Activated CD4-positive, alpha-beta T cell treated with anti-CD3 and anti-CD28 coated beads for 36 hours (primary cell): ENCODE measurements around the gene FAM114A2. TPM values are rescaled to one million over a fixed set of nuclear protein-coding genes. Genes with fewer than 3 reads are reported as not detected.
"Not testable (repeated sequence)": the region's sequence is repeated elsewhere in the genome, so short reads cannot be mapped to it uniquely, and the experiment has no call there.

Experiments used
- ATAC-seq: fragments of 200-7000 bp; cut with Tn5 transposase; one replicate; pipeline ENCODE4 v1.10.0; 2021; ENCODE audit warnings: mild to moderate bottlenecking, moderate library complexity
- CTCF ChIA-PET: fragments of 350-600 bp; sonication (Branson Sonifier 250); formaldehyde crosslinking; loops from one replicate; lab custom pipeline; 2021; ENCODE audit warnings: antibody characterized with exemption; lab: Charles Lee
- POLR2A ChIA-PET: fragments of 350-600 bp; sonication (Branson Sonifier 250); formaldehyde crosslinking; loops from one replicate; lab custom pipeline; 2021; ENCODE audit warnings: antibody characterized with exemption, inconsistent platforms; lab: Charles Lee
- DNase-seq: peaks from one replicate; pipeline ENCODE4 v3.0.0-alpha.2; 2020
- H3K27ac Mint-ChIP-seq: one replicate; pipeline ENCODE4 v1.8.0; 2021; ENCODE audit warnings: mixed read lengths
- H3K27me3 Mint-ChIP-seq: one replicate; pipeline ENCODE4 v1.8.0; 2021; ENCODE audit warnings: mixed read lengths
- H3K36me3 Mint-ChIP-seq: one replicate; pipeline ENCODE4 v1.8.0; 2021; ENCODE audit warnings: low read depth, mixed read lengths
- H3K4me1 Mint-ChIP-seq: one replicate; pipeline ENCODE4 v1.8.0; 2021; ENCODE audit warnings: mixed read lengths
- H3K4me3 Mint-ChIP-seq: one replicate; pipeline ENCODE4 v1.8.0; 2021; ENCODE audit warnings: mild to moderate bottlenecking, moderate library complexity, mixed read lengths
- H3K9me3 Mint-ChIP-seq: one replicate; pipeline ENCODE4 v1.8.0; 2021; ENCODE audit warnings: low read depth, mixed read lengths
- intact Hi-C, 2 experiments: fragments of 100-400 bp; cut with DNase I in 1 of 2; cut with micrococcal nuclease in 1 of 2; formaldehyde crosslinking; loops; one replicate each; pipeline versions ENCODE4 v1.14.2 to v1.15.1; 2022 to 2024; cut with DNase I, micrococcal nuclease
- total RNA-seq, 2 experiments: library from RNA; stranded (reverse); gene quantifications; one replicate each; pipeline ENCODE4 v1.2.3, GENCODE V29; 2021

Gene FAM114A2
- total RNA-seq, 2 experiments from 2014 or later, result 27.9 to 28.5 TPM

GRCh38 chr5:154071799-154072413 lies 33.2 kb upstream of the FAM114A2 start:
- intact Hi-C loops, result loop anchor here (1.0 to 10.0 kb wide), 8 partner anchors 97 to 543 kb away; partner anchors contain the start of gene SAP30L (in 1 of the 2)
- Mint-ChIP-seq H3K27ac (peak overlapping the region; percentile 26), H3K4me1 (peaks cover 21% of the 10 kb centered on the region), H3K36me3 (no peaks in the 10 kb centered on the region), H3K4me3 (no peak overlapping the region), H3K27me3 (no peaks in the 10 kb centered on the region), H3K9me3 (no peaks in the 10 kb centered on the region)
- POLR2A ChIA-PET, result interaction anchor here (0.8 kb wide), 1 partner anchor 333 kb away, joined by 4 read pairs; no protein-coding TSS in a partner anchor
- ATAC-seq (peak; percentile 3), DNase-seq (no peak)
- CTCF ChIA-PET, result interaction anchor here (0.6 to 2.7 kb wide), 45 partner anchors 8 to 1650 kb away, joined by 3 to 55 read pairs (median 5); partner anchors contain the start of genes FAM114A2, GALNT10 and MFAP3

- H3K36me3 Mint-ChIP-seq, POLR2A ChIA-PET, ATAC-seq, DNase-seq, H3K9me3 Mint-ChIP-seq, H3K27ac Mint-ChIP-seq, H3K27me3 Mint-ChIP-seq, H3K4me3 Mint-ChIP-seq: not testable (repeated sequence)
- intact Hi-C loops, result loop anchor here in 1 of 2 experiments (10.0 kb wide), 1 partner anchor 545 kb away; no protein-coding TSS in a partner anchor
- H3K4me1 Mint-ChIP-seq, result peaks cover 11% of the 10 kb centered on the region
- CTCF ChIA-PET, result interaction anchor here (0.7 to 3.9 kb wide), 4 partner anchors 95 to 335 kb away, joined by 4 to 19 read pairs (median 5); no protein-coding TSS in a partner anchor
Observed at GRCh38 chr5:154069854-154070253, 31.1 kb upstream of the FAM114A2 start.

DNA sequence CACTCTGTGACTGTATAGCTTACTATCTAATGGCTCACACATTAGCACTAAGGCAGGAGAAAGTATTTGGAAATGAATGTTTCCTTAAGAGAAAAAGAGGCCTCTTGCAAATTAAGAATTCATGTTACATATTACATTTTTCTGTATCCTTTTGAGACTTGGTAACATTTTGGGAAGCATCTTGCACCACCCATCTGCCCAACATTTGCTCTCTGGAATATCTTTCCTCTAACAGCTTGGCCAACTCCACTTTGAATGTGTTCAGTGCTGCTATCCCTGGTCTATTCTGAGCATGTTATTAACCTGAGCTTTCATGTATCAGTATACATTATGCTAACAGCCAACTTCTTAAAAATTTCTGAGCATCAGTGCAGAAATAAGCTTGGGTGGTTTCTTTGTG lies 27.3 kb upstream of the FAM114A2 start:
- Mint-ChIP-seq H3K4me3 (no peak overlapping the region), H3K4me1 (no peaks in the 10 kb centered on the region), H3K27ac (no peak overlapping the region), H3K9me3 (no peaks in the 10 kb centered on the region), H3K27me3 (no peaks in the 10 kb centered on the region), H3K36me3 (no peaks in the 10 kb centered on the region)
- intact Hi-C loops, result no loop called here
- POLR2A ChIA-PET, result interaction anchor here (0.7 kb wide), 1 partner anchor 385 kb away, joined by 3 read pairs; no protein-coding TSS in a partner anchor
- DNase-seq (no peak), ATAC-seq (no peak)
- CTCF ChIA-PET, result no interaction called here

DNA sequence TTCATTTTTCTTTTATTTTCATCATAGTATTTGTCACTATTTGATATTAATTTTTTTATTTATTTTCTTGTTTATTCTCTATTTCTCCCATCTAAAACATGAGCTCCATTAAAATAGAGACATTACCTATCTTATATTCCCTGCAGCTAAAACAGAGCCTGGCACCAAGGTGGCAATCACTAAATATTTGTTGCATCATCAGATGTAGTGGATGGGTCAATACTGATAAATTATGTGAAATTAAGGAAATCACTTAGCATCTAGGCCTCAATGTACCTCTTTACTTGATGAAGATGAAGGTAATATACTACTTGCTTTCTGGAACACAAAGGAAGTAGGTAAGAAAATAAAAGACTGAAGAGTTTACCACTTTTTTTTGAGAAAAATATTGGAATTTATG lies 24.7 kb upstream of the FAM114A2 start:
- ATAC-seq (no peak), DNase-seq (no peak)
- ChIA-PET CTCF (interaction anchor here (2.0 kb wide), 1 partner anchor 9 kb away, joined by 7 read pairs; no protein-coding TSS in a partner anchor), POLR2A (no interaction called here)
- intact Hi-C loops, result no loop called here
- Mint-ChIP-seq H3K27me3 (no peaks in the 10 kb centered on the region), H3K36me3 (peaks cover 2% of the 10 kb centered on the region), H3K4me3 (no peak overlapping the region), H3K9me3 (no peaks in the 10 kb centered on the region), H3K4me1 (no peaks in the 10 kb centered on the region), H3K27ac (no peak overlapping the region)

DNA sequence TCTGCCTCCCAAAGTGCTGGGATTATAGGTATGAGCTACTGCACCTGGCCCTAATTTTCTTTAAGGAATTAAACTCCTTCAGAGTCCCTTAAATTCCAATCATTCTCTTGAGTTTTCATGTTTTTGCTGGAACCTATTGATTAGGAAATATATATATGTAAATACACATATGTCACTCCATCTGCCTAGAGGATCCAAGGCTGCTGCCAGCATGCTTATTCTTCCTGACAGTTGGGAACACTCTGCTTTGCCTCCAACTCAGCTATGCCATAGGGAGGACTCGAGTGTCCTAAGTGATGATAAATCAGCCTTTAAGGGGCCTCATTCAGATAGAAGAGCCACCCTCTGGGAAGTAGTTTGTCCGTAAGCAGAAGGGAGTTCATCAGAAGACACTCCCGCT lies 21.9 kb upstream of the FAM114A2 start:
- H3K4me3 Mint-ChIP-seq, result no peak overlapping the region
- H3K27ac Mint-ChIP-seq, result no peak overlapping the region
- no peak for DNase-seq
- no peaks in the 10 kb centered on the region for H3K27me3 Mint-ChIP-seq
- POLR2A ChIA-PET, result no interaction called here
- CTCF ChIA-PET, result interaction anchor here (0.9 kb wide), 1 partner anchor 129 kb away, joined by 3 read pairs; no protein-coding TSS in a partner anchor
- peaks cover 5% of the 10 kb centered on the region for H3K36me3 Mint-ChIP-seq
- intact Hi-C loops, result no loop called here
- H3K4me1 Mint-ChIP-seq, result peaks cover 4% of the 10 kb centered on the region
- no peak for ATAC-seq
- no peaks in the 10 kb centered on the region for H3K9me3 Mint-ChIP-seq

DNA sequence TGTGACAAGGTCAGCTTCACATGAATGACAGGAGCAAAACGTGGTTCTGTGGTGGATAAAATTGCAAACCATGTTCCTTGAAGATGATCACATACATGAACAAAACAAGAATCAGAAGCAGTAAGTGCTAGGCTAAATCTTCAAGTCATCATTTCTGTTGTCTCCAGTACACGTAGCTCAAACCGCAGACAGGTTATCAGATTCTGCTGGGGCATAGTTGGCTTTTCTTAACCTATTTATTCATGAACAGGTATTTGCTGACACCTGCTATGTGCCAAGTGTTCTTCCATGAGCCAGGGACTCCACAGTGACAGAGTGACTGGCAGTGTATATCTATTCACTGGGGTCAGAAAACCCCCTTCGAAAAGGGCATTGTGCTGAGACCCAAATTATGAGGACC lies 20.9 kb upstream of the FAM114A2 start:
- Mint-ChIP-seq H3K4me1 (peaks cover 4% of the 10 kb centered on the region), H3K27me3 (no peaks in the 10 kb centered on the region), H3K27ac (no peak overlapping the region), H3K36me3 (peaks cover 12% of the 10 kb centered on the region), H3K4me3 (no peak overlapping the region), H3K9me3 (no peaks in the 10 kb centered on the region)
- POLR2A ChIA-PET, result no interaction called here
- intact Hi-C loops, result no loop called here
- ATAC-seq, result no peak
- CTCF ChIA-PET, result interaction anchor here (1.8 to 2.0 kb wide), 2 partner anchors 13 to 345 kb away, joined by 10 to 11 read pairs; no protein-coding TSS in a partner anchor
- DNase-seq, result no peak

GRCh38 chr5:154059039-154059430 lies 20.3 kb upstream of the FAM114A2 start:
- Mint-ChIP-seq H3K4me3 (no peak overlapping the region), H3K27me3 (no peaks in the 10 kb centered on the region)

GRCh38 chr5:154058055-154059038 lies 19.6 kb upstream of the FAM114A2 start:
- peaks cover 24% of the 10 kb centered on the region for H3K36me3 Mint-ChIP-seq
- peaks cover 4% of the 10 kb centered on the region for H3K4me1 Mint-ChIP-seq
- H3K4me3 Mint-ChIP-seq, result no peak overlapping the region
- H3K27me3 Mint-ChIP-seq, result no peaks in the 10 kb centered on the region
- ATAC-seq, result no peak
- ChIA-PET CTCF (interaction anchor here (0.5 to 2.0 kb wide), 4 partner anchors 14 to 347 kb away, joined by 3 to 11 read pairs (median 6); no protein-coding TSS in a partner anchor), POLR2A (no interaction called here)
- DNase-seq, result no peak
- no peak overlapping the region for H3K27ac Mint-ChIP-seq
- intact Hi-C loops, result no loop called here
- H3K9me3 Mint-ChIP-seq, result no peaks in the 10 kb centered on the region

More at GRCh38 chr5:154059039-154059430, 20.3 kb upstream of the FAM114A2 start:
- no peak overlapping the region for H3K27ac Mint-ChIP-seq
- intact Hi-C loops, result no loop called here
- ChIA-PET CTCF (interaction anchor here (0.5 to 2.0 kb wide), 4 partner anchors 14 to 346 kb away, joined by 3 to 11 read pairs (median 6); no protein-coding TSS in a partner anchor), POLR2A (no interaction called here)
- no peak for DNase-seq
- no peaks in the 10 kb centered on the region for H3K9me3 Mint-ChIP-seq
- no peak for ATAC-seq
- peaks cover 4% of the 10 kb centered on the region for H3K4me1 Mint-ChIP-seq
- H3K36me3 Mint-ChIP-seq, result peaks cover 17% of the 10 kb centered on the region

- POLR2A ChIA-PET, result interaction anchor here (0.7 kb wide), 1 partner anchor 1006 kb away, joined by 3 read pairs; no protein-coding TSS in a partner anchor
- DNase-seq, result no peak
- H3K4me3 Mint-ChIP-seq, result no peak overlapping the region
- H3K4me1 Mint-ChIP-seq, result peaks cover 4% of the 10 kb centered on the region
- H3K36me3 Mint-ChIP-seq, result peaks cover 43% of the 10 kb centered on the region
- H3K27ac Mint-ChIP-seq, result no peak overlapping the region
- CTCF ChIA-PET, result interaction anchor here (0.9 to 1.2 kb wide), 3 partner anchors 17 to 349 kb away, joined by 3 to 6 read pairs (median 3); no protein-coding TSS in a partner anchor
- no peaks in the 10 kb centered on the region for H3K27me3 Mint-ChIP-seq
- intact Hi-C loops, result no loop called here
- no peaks in the 10 kb centered on the region for H3K9me3 Mint-ChIP-seq
- no peak for ATAC-seq
Observed at GRCh38 chr5:154055201-154055600, 16.5 kb upstream of the FAM114A2 start.

DNA sequence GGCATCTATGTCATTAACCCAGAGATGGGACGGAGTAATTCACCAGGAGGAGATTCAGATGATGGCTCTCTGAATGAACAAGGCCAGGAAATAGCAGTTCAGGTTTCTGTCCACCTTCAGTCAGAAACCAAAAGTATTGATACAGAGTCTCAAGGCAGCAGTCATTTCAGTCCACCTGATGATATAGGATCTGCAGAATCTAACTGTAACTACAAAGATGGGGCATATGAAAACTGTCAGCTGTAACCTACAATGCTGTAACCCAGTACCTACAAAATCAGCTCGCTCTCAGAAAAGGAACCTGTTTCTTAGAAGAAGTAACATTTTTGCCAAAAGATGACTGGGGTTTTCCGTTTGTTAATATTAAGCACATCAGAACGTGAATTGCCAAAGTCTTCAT lies 14.8 kb upstream of the FAM114A2 start:
- ATAC-seq, result peak; percentile 39
- Mint-ChIP-seq H3K27me3 (no peaks in the 10 kb centered on the region), H3K27ac (no peak overlapping the region), H3K4me1 (peaks cover 4% of the 10 kb centered on the region), H3K4me3 (no peak overlapping the region), H3K36me3 (peaks cover 50% of the 10 kb centered on the region), H3K9me3 (no peaks in the 10 kb centered on the region)
- intact Hi-C loops, result no loop called here
- POLR2A ChIA-PET, result no interaction called here
- DNase-seq, result no peak
- CTCF ChIA-PET, result interaction anchor here (0.7 to 1.1 kb wide), 3 partner anchors 14 to 360 kb away, joined by 3 to 4 read pairs (median 3); no protein-coding TSS in a partner anchor

DNA sequence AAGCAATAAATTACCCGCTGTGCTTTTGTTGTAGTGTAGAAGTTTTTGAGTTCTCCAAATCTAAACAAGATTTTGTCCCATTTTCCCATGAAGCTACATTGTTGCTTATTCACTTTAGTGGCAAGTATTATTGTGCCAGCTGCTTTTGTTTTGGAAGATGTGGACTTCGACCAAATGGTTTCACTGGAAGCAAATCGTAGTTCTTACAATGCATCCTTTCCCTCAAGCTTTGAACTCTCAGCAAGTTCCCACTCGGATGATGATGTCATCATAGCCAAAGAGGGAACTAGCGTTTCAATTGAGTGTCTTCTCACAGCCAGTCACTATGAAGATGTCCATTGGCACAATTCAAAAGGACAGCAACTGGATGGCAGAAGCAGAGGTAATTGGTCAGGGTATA lies 10.9 kb upstream of the FAM114A2 start:
- CTCF ChIA-PET, result interaction anchor here (1.0 kb wide), 1 partner anchor 11 kb away, joined by 3 read pairs; the partner anchor contains the start of genes FAM114A2 and MFAP3
- intact Hi-C loops, result no loop called here
- H3K27me3 Mint-ChIP-seq, result no peaks in the 10 kb centered on the region
- peaks cover 46% of the 10 kb centered on the region for H3K36me3 Mint-ChIP-seq
- H3K27ac Mint-ChIP-seq, result no peak overlapping the region
- H3K9me3 Mint-ChIP-seq, result no peaks in the 10 kb centered on the region
- DNase-seq (no peak), ATAC-seq (no peak)
- H3K4me1 Mint-ChIP-seq, result peaks cover 17% of the 10 kb centered on the region
- H3K4me3 Mint-ChIP-seq, result no peak overlapping the region
- POLR2A ChIA-PET, result no interaction called here
